NAMALWA (cell line): ENCODE measurements around the gene PRODH2.
"Not testable (repeated sequence)": the region's sequence is repeated elsewhere in the genome, so short reads cannot be mapped to it uniquely, and the experiment has no call there.

Source experiments
- DNase-seq: peaks from one replicate; pipeline ENCODE4 v3.0.0-alpha.2; 2015; ENCODE audit warnings: low spot score

PRODH2 gene

DNA sequence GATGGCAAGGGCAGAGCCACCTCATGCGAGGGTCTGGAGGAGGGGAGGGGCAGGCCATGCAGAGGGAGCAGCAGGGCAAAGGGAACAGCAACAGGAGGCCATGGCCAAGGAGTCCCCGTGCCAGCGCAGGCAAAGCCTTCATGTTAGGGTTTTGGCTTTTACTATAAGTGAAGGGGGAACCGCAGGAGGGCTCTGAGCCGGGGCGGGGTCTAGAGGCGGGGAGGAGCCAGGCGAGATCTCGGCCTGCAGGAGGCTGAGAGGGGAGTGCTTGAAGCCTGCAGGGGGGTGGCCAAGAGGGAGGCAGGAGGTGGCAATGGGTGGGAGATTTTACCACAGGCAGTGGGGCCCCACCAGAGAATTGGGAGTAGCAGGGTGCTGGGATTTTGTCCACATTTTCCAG, 31.0 kb downstream of the PRODH2 start:
- no peak for DNase-seq

DNA sequence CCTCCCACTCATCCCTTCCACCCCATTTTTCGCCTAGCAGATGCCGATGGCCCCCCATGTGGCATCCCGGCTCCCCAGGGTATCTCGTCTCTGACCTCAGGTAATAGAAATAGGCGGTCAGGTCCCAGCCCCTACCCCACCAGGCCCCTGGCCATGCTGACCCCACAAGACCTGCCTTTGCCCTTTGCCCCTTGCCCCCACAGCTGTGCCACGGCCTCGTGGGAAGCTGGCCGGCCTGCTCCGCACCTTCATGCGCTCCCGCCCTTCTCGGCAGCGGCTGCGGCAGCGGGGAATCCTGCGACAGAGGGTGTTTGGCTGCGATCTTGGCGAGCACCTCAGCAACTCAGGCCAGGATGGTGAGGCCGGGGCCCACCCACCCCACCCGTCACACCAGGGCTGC, 31.9 kb downstream of the PRODH2 start:
- no peak for DNase-seq

DNA sequence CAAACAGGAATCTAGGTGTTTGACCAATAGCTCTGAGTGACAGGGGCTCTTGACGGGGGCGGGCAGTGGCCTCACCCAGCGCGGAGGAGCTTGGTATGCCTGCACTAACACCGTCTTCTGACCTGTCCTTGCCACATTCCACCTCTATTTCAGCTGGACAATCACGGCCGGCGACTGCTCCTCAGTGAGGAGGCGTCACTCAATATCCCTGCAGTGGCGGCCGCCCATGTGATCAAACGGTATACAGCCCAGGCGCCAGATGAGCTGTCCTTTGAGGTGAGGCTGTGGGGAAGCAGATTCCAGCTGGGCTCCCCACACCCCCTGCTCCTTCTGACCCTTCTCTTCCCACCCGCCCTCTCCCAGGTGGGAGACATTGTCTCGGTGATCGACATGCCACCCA, 32.6 kb downstream of the PRODH2 start:
- DNase-seq, result no peak

DNA sequence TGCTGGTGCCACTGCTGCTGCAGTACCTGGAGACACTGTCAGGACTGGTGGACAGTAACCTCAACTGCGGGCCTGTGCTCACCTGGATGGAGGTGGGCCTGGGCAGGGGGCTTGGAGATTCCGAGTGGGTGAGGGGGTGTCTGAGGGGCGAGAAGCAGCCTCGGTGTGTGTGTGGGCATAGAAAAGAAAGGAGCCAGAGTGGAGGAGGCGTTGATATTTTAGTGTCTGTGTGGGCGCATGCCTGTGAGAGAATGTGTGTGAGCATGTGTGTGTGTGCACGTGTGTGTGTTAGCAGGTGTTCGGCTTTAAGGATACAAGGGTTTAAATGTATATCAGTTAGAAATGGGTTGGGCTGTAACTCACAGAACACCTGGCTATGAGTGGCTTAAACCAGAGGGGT, 33.6 kb downstream of the PRODH2 start:
- DNase-seq, result no peak

DNA sequence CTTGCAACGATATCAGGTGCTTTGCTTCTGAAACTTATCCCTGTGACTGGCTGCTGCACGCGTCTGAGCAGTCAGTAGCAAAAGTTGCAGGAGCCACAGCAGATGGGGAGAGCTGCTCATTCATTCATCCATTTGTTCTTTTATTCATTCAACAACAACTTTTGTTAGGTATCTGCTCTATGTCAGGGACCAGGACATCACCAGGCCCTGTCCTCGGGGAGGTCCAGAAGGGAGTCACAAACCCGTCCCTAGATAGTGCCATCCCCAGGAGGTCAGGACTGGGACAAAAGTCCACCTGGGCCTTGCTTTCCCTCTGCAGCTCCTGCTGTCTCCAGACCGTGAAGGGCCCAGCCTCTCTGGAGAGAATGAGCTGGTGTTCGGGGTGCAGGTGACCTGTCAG, 34.7 kb downstream of the PRODH2 start:
- DNase-seq, result no peak

DNA sequence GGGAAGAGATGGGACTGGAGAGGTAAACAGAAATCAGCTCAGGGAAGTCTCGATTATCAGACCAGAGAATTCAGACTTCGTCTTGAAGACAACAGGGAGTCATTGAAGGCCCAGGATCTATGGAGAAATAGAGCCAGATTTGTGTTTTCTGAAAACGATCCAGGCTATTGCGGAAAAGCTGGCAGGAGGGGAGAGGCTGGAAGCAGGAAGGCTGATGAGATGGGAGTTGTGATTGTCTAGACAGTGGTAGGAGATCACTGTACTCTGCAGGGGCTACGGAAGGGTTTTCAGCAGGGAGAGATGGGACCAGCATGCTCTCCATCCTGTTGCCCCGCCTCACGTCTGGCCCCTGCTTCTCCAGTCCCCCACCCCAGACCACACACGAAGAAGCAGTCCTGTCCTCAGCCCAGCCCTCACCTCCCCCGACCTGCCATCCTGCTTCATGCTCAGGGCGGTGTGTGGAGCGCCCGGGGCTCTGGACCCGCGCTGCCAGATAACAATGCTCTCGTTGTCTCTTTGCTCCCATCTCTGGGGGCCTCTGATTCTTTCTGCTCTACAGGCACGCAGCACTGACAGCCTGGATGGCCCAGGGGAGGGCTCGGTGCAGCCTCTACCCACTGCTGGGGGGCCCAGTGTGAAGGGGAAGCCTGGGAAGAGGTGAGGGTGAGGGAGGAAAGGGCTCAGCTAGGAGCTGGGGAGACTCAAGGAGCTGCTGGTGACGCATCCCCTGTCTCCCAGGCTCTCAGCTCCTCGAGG, 35.4 kb downstream of the PRODH2 start:
- no peak for DNase-seq

DNA sequence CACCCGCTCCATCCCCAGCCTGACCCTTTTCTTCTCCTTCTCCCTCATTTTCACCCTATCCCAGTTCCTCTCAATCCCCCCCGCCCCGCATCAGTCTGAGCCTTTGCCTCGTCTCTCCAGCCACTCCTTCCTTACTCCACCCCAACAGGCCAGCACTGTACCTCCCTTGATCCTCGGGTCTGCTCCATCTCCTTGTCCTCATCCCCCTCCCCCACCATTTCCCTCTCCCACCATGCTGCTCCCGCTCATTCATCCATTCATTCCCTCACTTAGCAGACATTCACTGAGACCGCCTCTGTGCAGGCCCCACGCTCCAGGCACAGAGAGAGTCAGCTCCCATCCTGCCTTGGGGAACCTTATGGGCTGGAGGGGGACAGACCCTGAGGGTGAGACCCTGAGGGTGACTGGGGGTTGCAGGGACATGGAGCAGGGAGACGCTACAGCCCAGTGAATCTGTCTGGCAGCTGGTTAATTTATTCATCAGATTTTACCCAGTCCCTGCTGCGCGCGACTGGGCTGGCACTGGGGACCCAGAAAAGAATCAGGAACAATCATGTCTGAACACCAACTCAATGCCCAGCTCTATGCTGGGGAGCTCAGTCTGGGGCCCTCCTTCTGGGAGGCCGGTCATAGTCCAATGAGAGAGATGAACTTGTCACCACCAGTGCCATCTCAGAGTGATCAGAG, 36.4 kb downstream of the PRODH2 start:
- DNase-seq, result no peak

DNA sequence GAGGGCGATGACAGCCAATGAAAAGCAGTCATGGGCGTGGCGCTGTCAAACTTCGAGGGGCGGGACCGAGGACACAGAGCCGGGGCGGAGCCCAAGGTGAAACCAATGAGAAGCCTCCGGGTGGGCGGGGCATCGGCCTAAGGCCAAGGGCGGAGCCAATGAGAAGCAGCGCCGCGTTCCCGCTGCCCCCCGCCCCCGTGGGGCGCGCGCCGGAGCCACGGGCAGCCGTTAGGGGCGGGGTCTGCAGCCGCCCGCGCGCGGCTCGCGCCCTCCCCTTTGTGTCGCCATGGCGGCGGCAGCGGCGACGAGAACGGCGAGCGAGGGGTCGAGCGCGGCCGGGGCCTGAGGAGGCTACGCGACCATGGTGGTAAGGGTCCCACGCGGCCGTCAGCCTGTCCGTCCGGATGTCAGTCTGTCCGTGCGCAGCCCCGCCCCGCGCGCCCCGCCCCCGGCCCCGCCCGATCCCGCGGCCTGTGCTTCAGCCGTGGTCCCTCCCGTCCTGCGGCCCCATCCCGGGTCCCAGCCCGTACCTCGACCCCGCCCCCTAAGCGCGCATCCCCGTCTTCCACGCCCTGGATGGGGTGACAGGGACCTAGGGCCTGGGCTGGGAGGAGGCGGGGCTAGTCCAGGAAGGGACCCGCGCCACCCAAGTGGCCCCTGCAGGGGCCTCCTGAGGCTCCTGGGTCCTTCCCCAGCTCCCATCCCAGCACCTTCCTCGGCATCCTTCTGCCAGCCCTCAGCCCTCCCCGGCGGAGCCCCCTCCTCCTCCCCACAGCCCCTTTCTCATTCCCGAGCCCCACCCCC, 37.1 kb downstream of the PRODH2 start, which contains the start of gene ARHGAP33:
TSS of gene ARHGAP33 (plus strand) at position 267 of the 804 bp plus-strand sequence. CDS start at position 362, 95 bp downstream.
- DNase-seq, result peak; percentile 99

DNA sequence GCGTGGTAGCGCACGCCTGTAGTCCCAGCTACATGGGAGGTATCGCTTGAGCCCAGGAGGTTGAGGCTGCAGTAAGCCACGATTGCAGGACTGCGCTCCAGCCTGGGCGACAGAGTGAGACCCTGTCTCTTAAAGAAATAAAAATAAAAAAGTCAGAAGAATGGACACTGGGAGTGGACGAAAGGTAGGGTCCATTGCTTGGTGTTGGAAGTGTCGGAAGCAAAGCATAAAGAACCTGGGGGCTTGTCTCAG, 37.7 kb downstream of the PRODH2 start:
- no peak for DNase-seq

DNA sequence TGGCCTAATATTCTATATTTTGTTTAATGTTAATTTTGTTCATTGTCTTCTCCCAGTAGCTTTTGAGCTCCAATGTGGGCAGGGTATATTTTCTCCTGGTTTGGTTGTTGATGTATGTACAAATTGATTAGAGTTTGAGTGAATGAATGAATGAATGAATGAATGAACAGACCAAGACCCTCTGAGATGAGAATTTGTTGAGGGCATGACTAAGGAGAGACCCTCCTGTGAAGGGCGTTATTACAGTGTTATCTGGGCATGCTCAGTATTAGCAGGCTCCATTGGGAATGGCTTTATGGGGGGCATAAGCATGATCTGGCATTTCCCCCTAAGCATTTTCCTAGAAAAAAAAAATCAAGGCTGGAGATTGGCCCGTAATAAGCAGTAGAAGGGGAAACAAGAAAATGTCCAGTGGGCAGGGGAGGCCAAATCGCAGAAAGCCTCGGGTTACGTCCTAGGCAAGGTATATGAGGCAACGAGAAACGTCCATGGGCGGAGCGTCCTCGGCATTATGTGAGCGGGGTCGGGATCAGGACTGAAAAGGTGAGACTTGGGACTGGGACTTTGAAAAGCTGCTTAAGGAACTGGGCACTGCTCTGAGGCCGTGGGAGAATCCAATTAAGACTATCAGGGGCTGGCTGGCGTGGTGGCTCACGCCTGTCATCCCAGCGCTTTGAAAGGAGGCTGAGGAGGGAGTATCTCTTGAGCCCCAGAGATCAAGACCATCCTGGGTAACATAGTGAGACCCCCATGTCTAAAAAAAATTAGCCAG, 38.2 kb downstream of the PRODH2 start:
- no peak for DNase-seq

DNA sequence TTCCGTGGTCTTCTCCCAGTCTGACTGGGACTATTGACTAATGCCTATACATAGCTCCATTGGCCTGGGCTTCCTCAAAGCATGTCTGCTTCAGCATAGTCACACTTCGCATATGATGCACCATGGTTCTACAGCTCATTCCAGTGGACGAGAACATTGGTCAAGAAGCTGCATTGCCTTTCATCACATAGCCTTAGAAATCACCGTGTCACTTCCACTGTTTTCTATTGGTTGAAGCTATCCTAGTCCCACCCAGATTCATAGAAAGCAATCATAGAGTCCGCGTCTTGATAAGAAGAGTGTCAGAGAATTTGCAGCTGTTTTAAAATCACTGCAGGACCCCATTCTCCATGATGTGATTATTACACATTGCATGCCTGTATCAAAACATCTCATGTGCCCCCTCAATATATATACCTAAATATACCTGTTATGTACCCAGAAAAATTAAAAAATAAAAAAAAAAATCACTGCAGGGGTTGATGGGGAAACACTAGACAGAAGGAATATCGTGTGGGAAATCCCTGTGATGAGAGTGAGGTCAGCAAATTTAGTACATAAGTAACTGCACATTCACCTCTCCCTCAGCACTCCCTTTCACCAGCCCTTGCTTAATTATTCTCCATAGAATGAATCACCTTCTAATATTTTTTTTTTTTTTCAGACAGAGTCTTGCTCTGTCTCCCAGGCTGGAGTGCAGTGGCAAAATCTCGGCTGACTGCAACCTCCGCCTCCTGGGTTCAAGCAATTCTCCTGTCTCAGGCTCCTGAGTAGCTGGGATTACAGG, 39.4 kb downstream of the PRODH2 start:
- no peak for DNase-seq

DNA sequence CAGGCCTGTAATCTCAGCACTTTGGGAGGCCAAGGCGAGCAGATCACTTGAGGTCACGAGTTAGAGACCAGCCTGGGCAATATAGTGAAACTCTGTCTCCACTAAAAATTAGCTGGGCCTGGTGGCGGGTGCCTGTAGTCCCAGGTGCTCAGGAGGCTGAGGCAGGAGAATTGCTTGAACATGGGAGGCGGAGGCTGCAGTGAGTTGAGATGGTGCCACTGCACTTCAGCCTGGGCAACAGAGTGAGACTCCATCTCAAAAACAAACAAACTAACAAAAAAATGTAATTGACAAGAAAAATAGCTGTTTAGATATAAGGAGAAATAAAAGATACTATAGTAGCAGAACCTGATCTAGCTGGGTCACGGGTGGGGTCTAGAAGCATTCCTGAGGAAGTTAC, 40.3 kb downstream of the PRODH2 start:
- not testable (repeated sequence) for DNase-seq

DNA sequence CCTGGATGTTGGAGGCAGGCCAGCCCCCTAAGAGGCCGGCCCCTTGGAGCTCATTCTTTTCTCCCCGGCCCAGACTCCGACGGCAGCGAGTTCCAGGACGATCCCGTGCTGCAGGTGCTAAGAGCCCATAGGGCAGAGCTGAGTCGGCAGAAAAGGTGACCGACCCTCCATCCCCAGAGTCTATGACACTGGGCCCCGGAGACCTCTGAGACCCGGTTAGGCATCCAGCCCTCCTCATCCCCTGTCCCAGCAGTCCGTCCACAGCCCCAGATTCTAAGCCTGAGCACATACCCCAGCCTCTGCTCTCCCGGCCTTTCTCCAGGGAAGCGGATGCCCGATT, 44.6 kb downstream of the PRODH2 start:
- no peak for DNase-seq

DNA sequence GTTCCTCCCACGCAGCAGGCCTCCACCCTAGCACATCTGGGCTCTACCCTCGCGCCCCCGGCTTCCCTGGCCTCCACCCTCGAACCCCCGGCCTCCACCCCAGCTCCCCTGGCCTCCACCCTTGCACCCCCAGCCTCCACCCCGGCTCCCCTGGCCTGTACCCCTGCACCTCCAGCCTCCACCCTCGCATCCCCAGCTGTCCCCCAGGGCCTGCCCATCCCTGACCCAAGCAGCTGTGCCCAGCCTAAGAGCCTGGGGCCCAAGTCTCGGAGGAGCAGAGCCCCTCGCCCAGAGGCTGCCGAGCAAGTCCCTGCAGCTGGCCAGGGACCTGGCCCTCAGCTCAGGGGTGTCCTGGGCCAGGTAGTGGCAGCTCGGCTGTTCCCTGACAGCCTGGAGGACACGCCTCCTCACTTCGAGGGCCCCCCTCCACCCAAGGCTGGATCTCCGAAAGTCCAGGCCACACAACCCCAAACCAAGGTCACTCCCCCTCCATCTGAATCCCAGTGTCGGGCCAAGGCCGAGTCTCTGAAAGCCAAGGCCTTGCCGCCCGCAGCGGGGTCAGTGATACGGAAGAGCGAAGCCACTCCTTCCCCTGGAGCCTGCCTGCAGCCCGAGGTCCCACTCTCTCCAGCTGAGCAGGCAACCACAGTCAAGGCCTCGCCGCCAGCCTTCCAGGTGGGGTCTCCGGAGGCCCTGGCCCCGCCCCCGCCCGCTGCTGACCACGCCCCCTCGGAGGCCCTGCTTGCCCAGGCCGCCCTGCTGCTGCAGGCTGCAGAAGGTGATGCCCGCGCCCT, 45.2 kb downstream of the PRODH2 start:
- peak; percentile 61 for DNase-seq

DNA sequence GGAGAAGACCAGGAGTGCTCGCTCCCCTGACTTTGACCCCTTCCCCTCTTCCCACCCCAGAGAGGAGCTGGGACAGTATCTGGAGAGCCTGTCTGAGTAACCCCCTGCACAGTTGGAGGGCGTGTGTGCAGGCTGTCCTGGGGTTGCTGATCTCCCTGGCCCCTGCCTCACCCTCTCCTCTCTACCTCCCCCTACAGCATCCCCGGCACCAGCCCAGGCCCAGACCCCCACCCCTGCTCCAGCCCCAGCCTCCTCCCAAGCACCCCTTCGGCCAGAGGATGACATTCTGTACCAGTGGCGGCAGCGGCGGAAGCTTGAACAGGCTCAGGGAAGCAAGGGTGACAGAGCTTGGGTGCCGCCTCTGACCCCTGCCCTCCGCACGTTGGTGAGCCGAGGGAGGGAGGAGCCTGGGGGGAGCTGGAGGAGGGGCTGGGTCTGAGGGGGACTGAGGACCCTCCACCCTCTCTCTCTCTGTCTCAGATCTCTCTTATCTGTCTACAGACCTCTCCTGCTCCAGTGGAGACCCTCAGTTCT, 46.0 kb downstream of the PRODH2 start:
- no peak for DNase-seq

DNA sequence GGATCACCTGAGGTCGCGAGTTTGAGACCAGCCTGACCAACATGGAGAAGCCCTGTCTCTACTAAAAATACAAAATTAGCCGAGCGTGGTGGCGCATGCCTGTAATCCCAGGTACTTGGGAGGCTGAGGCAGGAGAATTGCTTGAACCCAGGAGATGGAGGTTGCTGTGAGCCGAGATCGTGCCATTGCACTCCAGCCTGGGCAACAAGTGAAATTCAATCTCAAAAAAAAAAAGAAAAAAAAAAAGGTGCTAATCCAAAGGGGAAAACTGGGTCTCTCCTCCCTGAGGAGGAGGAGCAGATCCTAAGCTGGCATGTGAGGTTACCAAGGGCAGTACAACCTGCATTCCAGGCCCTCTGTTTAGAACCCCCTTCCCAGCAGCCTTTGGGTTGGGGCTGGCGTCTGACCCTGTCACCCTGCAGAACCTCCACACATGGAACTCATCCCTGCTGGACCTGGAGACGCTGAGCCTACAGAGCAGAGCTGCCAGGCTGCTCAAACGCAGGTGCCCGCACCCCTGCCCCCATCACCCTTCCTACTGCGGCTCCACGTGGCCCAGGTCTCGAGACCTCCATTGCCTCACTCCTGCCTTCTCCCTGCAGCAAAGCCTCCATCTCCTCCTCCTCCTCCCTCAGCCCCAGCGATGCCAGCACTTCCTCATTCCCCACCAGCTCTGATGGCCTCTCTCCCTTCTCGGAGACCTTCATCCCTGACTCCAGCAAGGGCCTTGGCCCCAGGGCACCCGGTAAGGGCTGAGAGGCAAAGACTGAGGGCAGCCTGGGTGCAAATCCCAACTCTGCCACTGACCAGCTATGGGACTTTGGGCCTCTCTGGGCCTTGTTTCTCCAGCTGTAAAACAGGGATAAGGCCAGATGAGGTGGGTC, 48.0 kb downstream of the PRODH2 start:
- no peak for DNase-seq

DNA sequence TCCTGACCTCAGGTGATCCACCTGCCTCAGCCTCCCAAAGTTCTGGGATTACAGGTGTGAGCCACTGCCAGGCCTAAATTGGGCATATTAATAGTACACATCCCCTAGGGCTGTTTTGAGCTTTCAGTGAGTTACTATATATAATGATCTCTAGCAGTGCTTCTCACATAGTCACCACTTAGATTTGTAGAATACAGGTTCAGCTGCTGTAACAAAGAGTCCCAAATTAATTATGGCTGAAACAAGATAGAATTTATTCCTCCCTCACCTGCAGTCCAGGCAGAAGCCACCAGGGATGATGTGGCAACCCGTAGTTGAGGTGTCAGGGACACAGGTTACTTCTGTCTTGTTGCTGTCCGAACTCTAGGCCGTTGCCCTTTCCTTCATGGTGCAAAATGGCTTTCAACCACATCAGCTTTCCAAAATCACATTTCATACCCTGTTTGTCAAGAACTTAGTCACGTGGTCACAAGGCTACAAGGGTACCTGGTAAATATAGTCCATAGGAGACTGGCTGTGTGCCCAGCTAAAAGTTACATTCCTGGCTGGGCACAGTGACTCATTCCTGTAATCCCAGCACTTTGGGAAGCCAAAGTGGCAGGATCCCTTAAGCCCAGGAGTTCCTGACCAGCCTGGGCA, 51.8 kb downstream of the PRODH2 start:
- no peak for DNase-seq

DNA sequence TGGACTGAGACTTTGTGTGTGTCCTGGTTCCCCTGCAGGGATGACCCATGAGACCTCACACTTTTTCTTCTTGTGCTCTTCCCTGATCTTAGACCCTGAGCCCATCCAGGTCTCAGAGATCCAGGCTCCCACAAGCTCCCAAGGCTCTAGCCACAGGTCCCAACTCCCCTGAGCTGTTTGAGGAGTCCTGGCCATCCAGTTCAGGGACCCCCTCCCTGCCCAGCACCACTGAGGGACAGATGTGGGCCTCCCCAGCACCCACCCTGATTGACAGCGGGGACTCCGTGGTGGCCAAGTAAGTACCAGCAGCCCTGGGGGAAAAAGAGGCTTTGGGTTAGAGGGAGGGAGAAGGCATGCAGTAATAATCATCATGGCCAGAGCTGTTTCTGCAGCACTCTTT, 52.9 kb downstream of the PRODH2 start:
- DNase-seq, result no peak
